ENCODE data around the gene SORBS1.

SORBS1 gene

GRCh38 chr10:95332666-95333249 is 228.4 kb downstream of the SORBS1 start:
- in situ Hi-C loops (cut with HindIII; ENCODE audit: low sequenced_read_pairs): no loop called here

DNA sequence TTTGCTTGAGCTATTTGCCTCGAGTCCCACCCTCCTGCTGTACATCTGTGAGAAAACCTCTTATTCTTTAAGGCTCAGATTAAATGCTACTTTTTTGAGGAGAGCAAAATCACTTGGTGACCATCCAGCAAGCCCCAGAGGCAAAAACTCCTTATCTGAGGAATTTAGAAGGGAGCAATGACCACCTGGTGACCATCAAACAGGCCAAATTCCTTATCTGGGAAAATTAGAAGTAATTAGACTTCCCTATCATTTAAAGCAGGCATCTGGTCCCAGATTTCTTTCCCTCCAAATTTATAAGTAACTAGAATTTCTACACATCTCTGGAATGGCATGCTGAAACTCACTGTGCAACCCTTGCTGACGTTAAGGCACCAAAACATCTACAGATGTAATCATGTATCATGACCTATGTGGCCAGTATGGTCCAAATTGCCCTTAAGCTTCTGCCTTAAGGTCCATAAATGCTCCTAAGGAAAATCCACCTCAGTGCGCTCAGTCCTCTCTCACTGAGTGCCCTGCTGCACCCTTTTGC is 229.5 kb downstream of the SORBS1 start:
- in situ Hi-C loops (cut with HindIII; ENCODE audit: low sequenced_read_pairs): no loop called here

DNA sequence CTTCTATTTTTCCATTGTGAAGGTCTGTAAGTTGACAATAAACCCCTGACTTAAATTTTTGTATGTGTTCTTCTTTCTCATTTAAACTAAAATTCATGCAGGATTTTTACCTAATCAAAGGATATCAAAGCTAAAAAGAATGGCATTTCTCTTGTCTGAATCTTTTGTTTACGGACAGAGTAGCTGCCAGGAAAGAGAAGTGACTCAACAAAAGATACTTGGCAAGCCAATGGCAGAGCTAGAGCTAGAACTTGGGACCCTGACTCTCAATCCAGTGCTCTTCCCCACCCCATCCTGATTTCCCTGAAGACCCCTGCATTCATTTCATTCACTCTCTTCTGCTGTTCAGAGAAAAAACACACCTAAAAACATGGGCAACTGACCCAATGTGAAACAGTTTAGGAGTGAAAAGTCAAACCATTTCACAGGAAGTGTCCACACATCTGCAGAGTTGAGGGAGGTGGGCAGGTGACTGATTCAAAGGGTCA is 230.2 kb downstream of the SORBS1 start:
- in situ Hi-C loops (cut with HindIII; ENCODE audit: low sequenced_read_pairs): no loop called here

GRCh38 chr10:95329296-95329695 is 231.9 kb downstream of the SORBS1 start:
- in situ Hi-C loops (cut with HindIII; ENCODE audit: low sequenced_read_pairs): no loop called here

DNA sequence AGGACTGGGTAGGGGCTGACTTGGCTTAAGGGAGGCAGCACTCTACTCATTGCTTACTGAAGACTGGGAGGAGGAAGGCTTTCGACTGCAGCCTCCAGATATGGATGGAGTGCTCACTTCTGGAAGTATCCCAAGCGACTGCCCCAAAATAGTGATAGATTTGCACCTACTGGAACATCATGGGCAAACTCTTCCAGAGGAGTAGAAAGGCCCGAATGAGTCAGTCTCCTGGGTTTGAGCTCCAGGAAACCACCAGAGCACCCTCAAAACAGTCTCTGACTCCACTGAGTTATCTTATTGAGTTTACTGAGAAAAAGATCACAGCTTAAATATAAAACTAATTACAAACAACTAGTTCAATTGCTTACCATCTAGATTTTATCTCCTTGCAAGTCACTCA is 233.2 kb downstream of the SORBS1 start:
- in situ Hi-C loops (cut with HindIII; ENCODE audit: low sequenced_read_pairs): no loop called here

DNA sequence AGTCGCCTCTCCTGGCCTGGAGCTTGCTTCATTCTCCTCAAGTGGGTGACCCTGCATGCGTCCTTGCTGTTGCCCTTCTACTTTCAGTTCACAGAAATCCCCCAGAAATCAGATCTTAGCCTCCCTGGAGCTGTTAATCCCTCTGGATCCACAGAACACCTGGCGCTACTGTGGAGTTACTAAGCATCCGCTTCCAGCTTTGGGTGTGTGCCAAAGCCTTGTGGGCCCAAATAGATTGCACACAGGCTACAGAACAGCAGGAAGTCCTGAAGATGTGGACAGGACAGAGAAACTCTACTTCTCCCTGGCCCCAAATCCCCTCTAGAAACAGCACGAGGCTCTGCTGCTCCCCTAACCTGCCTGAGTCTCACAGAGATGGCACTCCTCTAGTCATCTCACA is 233.8 kb downstream of the SORBS1 start:
- in situ Hi-C loops (cut with HindIII; ENCODE audit: low sequenced_read_pairs): no loop called here

DNA sequence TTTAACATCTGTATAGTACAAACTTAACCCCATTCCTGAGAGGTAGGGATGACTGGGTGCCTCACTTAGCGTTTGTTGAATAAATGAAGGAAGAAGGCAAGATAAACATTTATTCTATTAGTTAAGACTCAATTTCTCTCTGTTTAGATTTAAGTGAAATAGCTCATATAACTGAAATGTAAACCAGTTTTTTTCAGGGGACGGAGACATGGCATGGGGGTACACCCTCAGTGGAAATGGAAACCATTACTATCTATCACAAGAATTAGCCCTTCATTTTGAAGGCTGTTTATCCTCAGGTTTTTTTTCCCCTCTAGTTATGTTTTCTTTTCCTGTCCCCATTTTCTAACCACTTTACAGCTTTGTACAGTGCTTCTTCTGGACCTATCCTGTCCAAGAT is 234.8 kb downstream of the SORBS1 start:
- in situ Hi-C loops (cut with HindIII; ENCODE audit: low sequenced_read_pairs): no loop called here

DNA sequence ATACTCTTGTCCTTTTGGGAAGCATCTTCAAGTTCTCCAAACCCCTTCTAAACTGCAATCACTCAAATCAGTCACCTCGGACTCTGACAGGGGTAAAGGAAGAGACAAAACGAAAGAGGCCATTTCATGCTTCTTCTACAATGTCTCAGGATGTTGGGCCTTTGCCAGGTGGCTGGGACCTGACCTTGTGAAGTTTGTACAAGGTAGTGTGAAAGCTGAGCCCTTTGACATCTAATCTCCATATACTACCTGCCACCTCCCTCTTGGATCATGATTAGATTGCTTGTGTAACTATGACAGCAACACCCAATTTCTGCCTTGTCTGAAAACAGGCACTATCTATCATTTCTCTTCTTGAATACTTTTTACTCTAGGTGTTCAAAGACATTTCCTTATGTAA is 235.3 kb downstream of the SORBS1 start:
- in situ Hi-C loops (cut with HindIII; ENCODE audit: low sequenced_read_pairs): no loop called here

DNA sequence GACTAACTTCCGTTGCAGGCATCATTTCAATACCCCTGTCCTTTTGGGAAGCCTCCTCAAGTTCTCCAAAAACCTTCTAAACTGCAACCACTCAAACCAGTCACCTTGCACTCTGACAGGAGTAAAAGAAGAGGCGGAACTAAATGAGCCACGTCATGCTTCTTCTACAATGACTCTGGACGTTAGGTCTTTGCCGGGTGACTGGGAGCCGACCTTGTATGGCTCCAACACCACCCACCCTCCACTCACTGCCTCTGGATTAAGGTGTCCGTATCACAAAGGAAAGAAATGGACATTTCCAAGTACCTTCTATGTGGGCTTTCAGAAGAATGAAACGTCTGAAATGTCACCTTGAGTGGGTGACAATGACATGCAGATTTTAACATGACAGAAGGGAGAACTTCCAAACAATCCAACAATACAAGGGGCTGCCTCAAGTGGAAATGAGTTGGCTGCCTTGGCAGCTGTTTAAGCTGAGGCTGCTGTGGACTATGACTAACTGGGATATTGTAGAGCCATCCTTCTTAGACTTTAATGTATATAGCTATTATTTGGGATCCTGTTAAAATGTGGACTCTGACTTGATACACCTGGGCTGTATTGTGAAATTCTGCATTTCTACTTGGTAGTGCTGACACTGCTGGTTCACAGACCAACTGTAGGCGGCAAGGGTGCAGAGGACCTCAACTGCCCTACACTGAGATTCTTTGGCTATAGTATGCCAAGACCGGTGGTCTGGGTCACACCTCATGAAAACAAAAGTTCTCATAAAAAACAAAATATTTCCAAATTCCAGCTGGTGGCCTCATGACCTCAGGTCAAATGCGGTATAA is 236.5 kb downstream of the SORBS1 start:
- in situ Hi-C loops (cut with HindIII; ENCODE audit: low sequenced_read_pairs): loop anchor here (5.0 kb wide), 1 partner anchor 38 kb away; no protein-coding TSS in a partner anchor

- in situ Hi-C loops (cut with HindIII; ENCODE audit: low sequenced_read_pairs): loop anchor here (5.0 kb wide), 1 partner anchor 41 kb away; no protein-coding TSS in a partner anchor
Observed at GRCh38 chr10:95321554-95322301, 239.4 kb downstream of the SORBS1 start.

GRCh38 chr10:95319239-95319638 is 241.9 kb downstream of the SORBS1 start:
- in situ Hi-C loops (cut with HindIII; ENCODE audit: low sequenced_read_pairs): no loop called here

DNA sequence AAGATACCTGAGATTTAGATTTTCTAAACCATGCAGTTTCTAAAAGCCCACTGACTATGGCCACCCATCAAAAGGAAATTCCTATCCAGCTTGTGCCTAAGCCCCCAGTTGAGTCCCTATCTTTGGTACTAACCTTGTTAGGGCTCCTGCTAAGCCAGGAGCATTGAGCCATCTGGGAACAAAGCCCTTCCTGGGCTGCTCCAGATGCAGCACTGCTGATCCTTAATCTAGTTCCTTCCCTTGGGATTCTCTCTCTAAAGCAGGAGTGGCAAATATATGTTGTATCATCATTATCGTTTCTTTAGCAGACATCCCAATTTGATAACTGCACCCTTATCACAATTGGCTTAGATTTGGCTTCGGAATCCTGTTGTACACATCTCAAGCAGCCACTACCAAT is 245.7 kb downstream of the SORBS1 start:
- in situ Hi-C loops (cut with HindIII; ENCODE audit: low sequenced_read_pairs): no loop called here

GRCh38 chr10:95314192-95314918 is 246.8 kb downstream of the SORBS1 start:
- in situ Hi-C loops (cut with HindIII; ENCODE audit: low sequenced_read_pairs): no loop called here

GRCh38 chr10:95312986-95313495 is 248.1 kb downstream of the SORBS1 start:
- in situ Hi-C loops (cut with HindIII; ENCODE audit: low sequenced_read_pairs): no loop called here

DNA sequence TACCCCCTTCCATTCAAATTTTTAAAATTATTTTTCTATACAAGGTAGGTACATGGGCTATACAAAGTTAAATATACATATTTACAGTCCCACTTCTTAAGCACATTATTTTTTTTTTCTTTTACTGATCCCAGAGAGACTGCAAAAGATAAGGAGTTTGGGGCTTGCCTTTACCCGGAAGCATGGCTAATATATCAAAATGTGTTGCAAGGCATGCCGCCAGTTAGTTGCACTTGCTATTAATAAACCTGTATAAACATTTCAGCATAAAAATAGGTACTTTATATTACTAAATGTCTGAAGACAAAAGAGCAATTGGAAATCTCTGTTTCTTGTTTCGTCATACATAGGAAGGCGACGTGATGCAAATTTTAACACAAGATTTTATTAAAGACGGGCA is 248.9 kb downstream of the SORBS1 start:
- in situ Hi-C loops (cut with HindIII; ENCODE audit: low sequenced_read_pairs): no loop called here

DNA sequence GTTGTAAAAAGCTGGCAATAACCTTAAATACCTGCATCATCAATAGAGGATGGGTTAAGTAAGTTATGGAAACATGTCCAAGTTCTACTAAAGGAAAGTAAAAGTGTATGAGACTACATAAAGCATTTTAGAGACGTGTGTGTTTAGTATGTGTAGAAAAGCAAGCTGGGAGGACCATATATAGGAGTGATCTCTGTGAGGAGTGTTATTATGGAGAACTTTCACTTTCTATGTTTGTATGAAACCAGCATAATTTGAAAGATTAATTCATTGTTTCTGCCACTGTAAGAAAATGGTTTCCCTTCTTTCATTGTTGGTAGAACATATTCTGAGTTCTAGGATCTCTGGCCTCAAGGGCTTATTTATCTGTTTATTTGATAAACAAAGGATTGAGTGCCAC is 251.2 kb downstream of the SORBS1 start:
- in situ Hi-C loops (cut with HindIII; ENCODE audit: low sequenced_read_pairs): no loop called here

DNA sequence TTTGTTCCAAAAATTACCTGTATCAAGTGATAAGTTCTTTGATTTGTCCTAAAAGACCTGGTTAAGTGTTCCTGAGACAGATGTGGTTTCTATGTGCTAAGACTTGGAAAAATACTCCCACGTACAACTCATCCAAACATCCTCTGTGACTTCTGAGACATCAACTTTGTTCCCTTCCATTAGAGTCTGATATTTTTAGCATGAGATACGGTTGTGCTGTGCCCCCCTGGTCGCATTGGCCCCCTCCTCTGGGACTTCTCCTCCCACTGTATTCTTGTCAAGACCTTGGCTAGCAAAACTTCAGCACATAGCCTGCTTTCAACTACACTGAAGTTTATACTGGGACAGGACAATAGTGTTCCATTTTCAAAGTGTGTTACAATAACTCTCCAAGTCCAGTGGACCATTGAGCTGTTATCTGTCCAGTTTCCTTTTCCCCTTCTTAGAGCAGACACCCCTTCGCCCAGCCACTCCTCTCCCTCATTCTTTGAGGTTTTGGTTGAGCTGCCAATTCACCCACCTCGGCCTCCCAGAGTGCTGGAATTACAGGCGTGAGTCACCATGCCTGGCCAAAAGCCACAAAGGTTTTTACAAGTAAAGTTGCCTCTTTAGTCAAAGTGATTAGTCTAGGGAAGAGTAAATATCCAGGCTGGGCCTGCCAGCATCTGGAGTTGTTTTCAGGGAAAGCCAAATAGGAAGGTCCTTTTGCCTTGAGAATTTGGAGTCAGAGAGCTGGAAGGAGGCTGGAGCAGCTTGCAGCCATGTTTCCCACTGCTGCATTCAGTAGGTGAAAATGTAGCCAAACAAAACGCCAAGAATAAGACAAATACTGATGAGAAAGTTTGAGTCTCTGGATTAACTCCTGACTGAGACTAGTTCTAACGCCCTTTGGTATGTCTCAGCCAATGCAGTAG is 252.5 kb downstream of the SORBS1 start:
- in situ Hi-C loops (cut with HindIII; ENCODE audit: low sequenced_read_pairs): no loop called here

DNA sequence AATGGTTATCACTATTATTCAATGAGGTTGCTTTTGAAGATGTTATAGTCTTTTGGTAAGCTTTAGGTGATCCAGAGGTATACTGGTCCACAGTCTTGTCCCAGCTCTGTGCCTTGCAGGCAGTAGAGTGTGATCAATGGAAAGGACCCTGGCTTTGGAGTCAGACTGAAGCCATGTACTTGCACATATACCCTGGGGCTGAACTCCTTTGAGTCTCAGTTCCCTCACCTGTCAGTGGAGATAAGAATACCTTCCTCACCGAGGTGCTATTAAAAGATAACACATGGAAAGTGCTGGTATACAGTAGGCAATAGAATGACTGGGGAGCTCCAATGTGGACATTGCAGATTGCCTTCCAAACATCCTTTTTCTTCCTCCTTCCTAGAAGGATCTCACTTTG is 254.3 kb downstream of the SORBS1 start:
- in situ Hi-C loops (cut with HindIII; ENCODE audit: low sequenced_read_pairs): no loop called here

DNA sequence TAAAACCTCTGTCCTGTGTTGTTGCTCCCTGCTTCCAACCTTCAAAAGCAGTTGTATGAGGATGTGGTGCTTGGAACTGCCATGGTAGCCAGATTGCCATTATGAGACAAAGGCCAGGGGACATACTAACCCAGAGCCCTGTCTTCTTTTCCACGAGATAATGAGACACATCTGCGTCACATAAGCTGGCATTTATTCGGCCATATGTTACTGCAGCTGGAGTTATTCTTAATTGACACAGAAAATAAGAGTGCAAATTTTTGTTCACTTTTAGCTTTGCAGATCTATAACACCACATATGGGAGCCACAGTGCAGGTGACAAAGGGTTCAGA is 254.9 kb downstream of the SORBS1 start:
- in situ Hi-C loops (cut with HindIII; ENCODE audit: low sequenced_read_pairs): no loop called here
